ENCODE measurements around the gene PTPRF. TPM values are rescaled to one million over a fixed set of nuclear protein-coding genes. Genes with fewer than 3 reads are reported as not detected.

The PTPRF gene
- total RNA-seq, 5 donors from 2014 or later (not counting 1 experiment from before 2014, with no cell fraction given), result 0.07 to 2.6 (median 1.9) TPM

DNA sequence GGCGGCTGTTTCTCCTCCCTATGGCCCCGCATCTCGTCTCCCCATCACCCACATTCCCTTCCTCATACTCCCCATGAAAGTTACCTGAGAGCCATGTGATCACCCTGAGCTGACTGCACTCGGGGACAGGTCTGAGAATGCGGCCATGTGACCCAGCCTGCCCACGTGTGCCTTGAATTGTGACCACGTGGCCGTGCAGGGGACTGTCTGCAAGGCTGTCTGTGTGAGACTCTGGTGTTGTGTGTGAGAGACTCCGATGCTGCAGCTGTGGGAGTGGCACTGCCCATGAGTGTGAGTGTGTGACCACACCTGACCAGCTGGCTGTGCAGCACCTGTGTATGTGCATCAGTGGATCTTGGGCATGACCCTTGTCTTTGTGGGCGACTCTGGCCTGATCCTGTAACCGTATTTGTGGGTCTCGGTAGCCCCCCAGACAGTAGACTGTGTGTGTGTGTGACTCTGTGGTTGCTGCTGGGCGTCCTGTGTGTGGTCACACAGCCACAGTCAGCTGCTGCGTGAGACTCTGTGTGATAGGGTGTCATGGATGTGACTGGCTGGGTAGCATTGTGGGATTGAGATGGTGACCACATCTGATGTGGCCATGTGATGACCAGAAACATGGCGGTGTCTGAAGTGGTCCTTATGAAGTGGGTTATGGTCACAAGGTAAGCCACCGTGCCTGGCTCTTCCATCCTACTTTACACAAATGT lies 62.4 kb downstream of the PTPRF start:
- 71% methylated on average over 13 of the region's 16 CpGs for WGBS (ENCODE audit: insufficient coverage)

GRCh38 chr1:43596579-43596978 lies 65.9 kb downstream of the PTPRF start:
- ChIA-PET POLR2A (no interaction called here), CTCF (no interaction called here)
- Histone ChIP-seq H3K27ac (ENCODE audit: low read length) (no peak overlapping the region), H3K4me3 (ENCODE audit: control insufficient read depth in 1 of 2, extremely low read depth in 1 of 2, low read length in 1 of 2) (no peak overlapping the region), H3K4me1 (ENCODE audit: control insufficient read depth in 1 of 2, extremely low read depth in 1 of 2, insufficient read depth in 2 of 2, low read length in 2 of 2) (no peaks in the 10 kb centered on the region), H3K27me3 (replicated peaks in 1 of 2; ENCODE audit: control insufficient read depth in 2 of 2, extremely low read depth in 1 of 2, insufficient read depth in 2 of 2, low read length in 1 of 2) (peaks cover 0 to 7% of the 10 kb centered on the region in 2 experiments), H3K36me3 (ENCODE audit: control insufficient read depth in 2 of 2, extremely low read depth in 1 of 2, insufficient read depth in 1 of 2, low read length in 1 of 2) (no peaks in the 10 kb centered on the region), H3K9me3 (no peaks in the 10 kb centered on the region)
- no peaks in the 10 kb centered on the region for H3K9me3 Mint-ChIP-seq
- peaks cover 0 to 2% of the 10 kb centered on the region in 2 donors for H3K27me3 Mint-ChIP-seq
- ATAC-seq (replicated peaks in 1 of 4), result no peak
- no peak overlapping the region for H3K27ac Mint-ChIP-seq
- no peak for DNase-seq
- H3K4me3 Mint-ChIP-seq, result no peak overlapping the region
- WGBS (ENCODE audit: insufficient coverage), result 80% methylated on average over 8 of the region's 8 CpGs
- no peaks in the 10 kb centered on the region for H3K36me3 Mint-ChIP-seq
- H3K4me1 Mint-ChIP-seq, result no peaks in the 10 kb centered on the region

More for the DNA sequence above, 62.4 kb downstream of the PTPRF start:
- DNase-seq (no peak), ATAC-seq (replicated peaks in 1 of 4) (no peak)
- H3K27ac ChIP-seq (ENCODE audit: low read length), result no peak overlapping the region
- Mint-ChIP-seq H3K4me3 (no peak overlapping the region), H3K27ac (no peak overlapping the region), H3K4me1 (no peaks in the 10 kb centered on the region), H3K36me3 (no peaks in the 10 kb centered on the region), H3K9me3 (no peaks in the 10 kb centered on the region), H3K27me3 (peaks cover 0 to 2% of the 10 kb centered on the region in 2 donors)
- H3K9me3 ChIP-seq, result no peaks in the 10 kb centered on the region
- ChIA-PET POLR2A (no interaction called here), CTCF (no interaction called here)
- no peak overlapping the region for H3K4me3 ChIP-seq (ENCODE audit: control insufficient read depth in 1 of 2, extremely low read depth in 1 of 2, low read length in 1 of 2)
- H3K36me3 ChIP-seq (ENCODE audit: control insufficient read depth in 2 of 2, extremely low read depth in 1 of 2, insufficient read depth in 1 of 2, low read length in 1 of 2), result no peaks in the 10 kb centered on the region
- H3K4me1 ChIP-seq (ENCODE audit: control insufficient read depth in 1 of 2, extremely low read depth in 1 of 2, insufficient read depth in 2 of 2, low read length in 2 of 2), result no peaks in the 10 kb centered on the region
- peaks cover 0 to 7% of the 10 kb centered on the region in 2 experiments for H3K27me3 ChIP-seq (replicated peaks in 1 of 2; ENCODE audit: control insufficient read depth in 2 of 2, extremely low read depth in 1 of 2, insufficient read depth in 2 of 2, low read length in 1 of 2)

- no peak for ATAC-seq (replicated peaks in 1 of 4)
- no peaks in the 10 kb centered on the region for H3K36me3 Mint-ChIP-seq
- H3K27me3 Mint-ChIP-seq, result peaks cover 0 to 2% of the 10 kb centered on the region in 2 donors
- Histone ChIP-seq H3K4me3 (ENCODE audit: control insufficient read depth in 1 of 2, extremely low read depth in 1 of 2, low read length in 1 of 2) (no peak overlapping the region), H3K27me3 (replicated peaks in 1 of 2; ENCODE audit: control insufficient read depth in 2 of 2, extremely low read depth in 1 of 2, insufficient read depth in 2 of 2, low read length in 1 of 2) (peaks cover 0 to 7% of the 10 kb centered on the region in 2 experiments), H3K36me3 (ENCODE audit: control insufficient read depth in 2 of 2, extremely low read depth in 1 of 2, insufficient read depth in 1 of 2, low read length in 1 of 2) (no peaks in the 10 kb centered on the region), H3K9me3 (no peaks in the 10 kb centered on the region), H3K4me1 (ENCODE audit: control insufficient read depth in 1 of 2, extremely low read depth in 1 of 2, insufficient read depth in 2 of 2, low read length in 2 of 2) (no peaks in the 10 kb centered on the region), H3K27ac (ENCODE audit: low read length) (no peak overlapping the region)
- WGBS (ENCODE audit: insufficient coverage), result 74% methylated on average over 5 of the region's 5 CpGs
- DNase-seq, result no peak
- no peak overlapping the region for H3K27ac Mint-ChIP-seq
- no peak overlapping the region for H3K4me3 Mint-ChIP-seq
- no peaks in the 10 kb centered on the region for H3K9me3 Mint-ChIP-seq
- POLR2A ChIA-PET, result no interaction called here
- CTCF ChIA-PET, result no interaction called here
- H3K4me1 Mint-ChIP-seq, result no peaks in the 10 kb centered on the region
Measured at GRCh38 chr1:43597028-43597427, 66.3 kb downstream of the PTPRF start.

GRCh38 chr1:43597721-43598120 lies 67.0 kb downstream of the PTPRF start:
- Histone ChIP-seq H3K36me3 (ENCODE audit: control insufficient read depth in 2 of 2, extremely low read depth in 1 of 2, insufficient read depth in 1 of 2, low read length in 1 of 2) (no peaks in the 10 kb centered on the region), H3K27me3 (replicated peaks in 1 of 2; ENCODE audit: control insufficient read depth in 2 of 2, extremely low read depth in 1 of 2, insufficient read depth in 2 of 2, low read length in 1 of 2) (peaks cover 0 to 3% of the 10 kb centered on the region in 2 experiments), H3K4me1 (ENCODE audit: control insufficient read depth in 1 of 2, extremely low read depth in 1 of 2, insufficient read depth in 2 of 2, low read length in 2 of 2) (no peaks in the 10 kb centered on the region), H3K9me3 (no peaks in the 10 kb centered on the region), H3K27ac (ENCODE audit: low read length) (no peak overlapping the region), H3K4me3 (ENCODE audit: control insufficient read depth in 1 of 2, extremely low read depth in 1 of 2, low read length in 1 of 2) (no peak overlapping the region)
- no peak for ATAC-seq (replicated peaks in 1 of 4)
- 95% methylated on average over 21 of the region's 31 CpGs for WGBS (ENCODE audit: insufficient coverage)
- Mint-ChIP-seq H3K4me1 (no peaks in the 10 kb centered on the region), H3K27me3 (peaks cover 0 to 2% of the 10 kb centered on the region in 2 donors), H3K27ac (no peak overlapping the region), H3K36me3 (no peaks in the 10 kb centered on the region), H3K4me3 (no peak overlapping the region), H3K9me3 (no peaks in the 10 kb centered on the region)
- no peak for DNase-seq
- ChIA-PET CTCF (no interaction called here), POLR2A (interaction anchor here in 1 of 2 donors (0.6 kb wide), 1 partner anchor 1486 kb away, joined by 3 read pairs; no protein-coding TSS in a partner anchor)

- no peaks in the 10 kb centered on the region for H3K4me1 ChIP-seq (ENCODE audit: control insufficient read depth in 1 of 2, extremely low read depth in 1 of 2, insufficient read depth in 2 of 2, low read length in 2 of 2)
- POLR2A ChIA-PET, result no interaction called here
- Mint-ChIP-seq H3K4me3 (no peak overlapping the region), H3K4me1 (no peaks in the 10 kb centered on the region), H3K36me3 (no peaks in the 10 kb centered on the region), H3K27ac (no peak overlapping the region), H3K27me3 (peaks cover 0 to 2% of the 10 kb centered on the region in 2 donors), H3K9me3 (no peaks in the 10 kb centered on the region)
- H3K36me3 ChIP-seq (ENCODE audit: control insufficient read depth in 2 of 2, extremely low read depth in 1 of 2, insufficient read depth in 1 of 2, low read length in 1 of 2), result no peaks in the 10 kb centered on the region
- ATAC-seq (replicated peaks in 1 of 4), result no peak
- no peak for DNase-seq
- H3K27me3 ChIP-seq (replicated peaks in 1 of 2; ENCODE audit: control insufficient read depth in 2 of 2, extremely low read depth in 1 of 2, insufficient read depth in 2 of 2, low read length in 1 of 2), result no peaks in the 10 kb centered on the region
- CTCF ChIA-PET, result no interaction called here
- H3K9me3 ChIP-seq, result no peaks in the 10 kb centered on the region
- 98% methylated on average over 4 of the region's 11 CpGs for WGBS (ENCODE audit: insufficient coverage)
- no peak overlapping the region for H3K27ac ChIP-seq (ENCODE audit: low read length)
- H3K4me3 ChIP-seq (ENCODE audit: control insufficient read depth in 1 of 2, extremely low read depth in 1 of 2, low read length in 1 of 2), result no peak overlapping the region
Measured at GRCh38 chr1:43598622-43599021, 67.9 kb downstream of the PTPRF start.

- Histone ChIP-seq H3K9me3 (no peaks in the 10 kb centered on the region), H3K4me1 (ENCODE audit: control insufficient read depth in 1 of 2, extremely low read depth in 1 of 2, insufficient read depth in 2 of 2, low read length in 2 of 2) (no peaks in the 10 kb centered on the region), H3K36me3 (ENCODE audit: control insufficient read depth in 2 of 2, extremely low read depth in 1 of 2, insufficient read depth in 1 of 2, low read length in 1 of 2) (no peaks in the 10 kb centered on the region), H3K27me3 (replicated peaks in 1 of 2; ENCODE audit: control insufficient read depth in 2 of 2, extremely low read depth in 1 of 2, insufficient read depth in 2 of 2, low read length in 1 of 2) (no peaks in the 10 kb centered on the region), H3K4me3 (ENCODE audit: control insufficient read depth in 1 of 2, extremely low read depth in 1 of 2, low read length in 1 of 2) (no peak overlapping the region), H3K27ac (ENCODE audit: low read length) (no peak overlapping the region)
- Mint-ChIP-seq H3K36me3 (no peaks in the 10 kb centered on the region), H3K27ac (no peak overlapping the region), H3K27me3 (no peaks in the 10 kb centered on the region), H3K4me3 (no peak overlapping the region), H3K9me3 (no peaks in the 10 kb centered on the region), H3K4me1 (no peaks in the 10 kb centered on the region)
- DNase-seq (no peak), ATAC-seq (replicated peaks in 1 of 4) (no peak)
- POLR2A ChIA-PET, result no interaction called here
- CTCF ChIA-PET, result no interaction called here
- 83% methylated on average over 16 of the region's 19 CpGs for WGBS (ENCODE audit: insufficient coverage)
Measured at GRCh38 chr1:43600033-43601020, 69.6 kb downstream of the PTPRF start.

All from T-cell (primary cell).